A549 (cell line): ENCODE measurements around the gene TSSC4.

Source experiments
- CBX2 ChIP-seq: fragments of 200-600 bp; sonication (generic); IDR thresholded peaks from 2 replicates; pipeline ENCODE4 v1.6.1; 2016; ENCODE audit warnings: low read depth, mild to moderate bottlenecking, borderline replicate concordance
- JUN ChIP-seq, 2 experiments: fragments of >200 bp; sonication (Bioruptor Twin); formaldehyde crosslinking; IDR thresholded peaks; 2 replicates in 1 of 2; 3 replicates in 1 of 2; pipeline ENCODE4 v1.6.1; 2016 to 2017
- MAX ChIP-seq: IDR thresholded peaks from 2 replicates; pipeline ENCODE4 v1.6.1; 2012
- RFX5 ChIP-seq: fragments of 450-650 bp; IDR thresholded peaks from 2 replicates; pipeline ENCODE4 v1.7.1; 2014; ENCODE audit warnings: antibody characterized with exemption, mild to moderate bottlenecking, moderate library complexity

- TF ChIP-seq RFX5: no peak
- no peak for TF ChIP-seq MAX
- no peak for TF ChIP-seq CBX2
- TF ChIP-seq JUN (IDR thresholded peaks at IDR 0.05): no peak
These were observed 27.8 kb downstream of the TSSC4 start for GRCh38 chr11:2428322-2428795.
